H1 (cell line): ENCODE measurements around the gene DHRS7B.
"Not testable (repeated sequence)": the region's sequence is repeated elsewhere in the genome, so short reads cannot be mapped to it uniquely, and the experiment has no call there.

Source experiments
- PHF8 ChIP-seq: fragments of 200-600 bp; sonication (generic); conservative IDR thresholded peaks from 2 replicates; pipeline ENCODE4 v1.7.1; 2012; ENCODE audit warnings: low read depth, mild to moderate bottlenecking, inconsistent platforms, low read length, moderate library complexity
- POLR2AphosphoS5 ChIP-seq: IDR thresholded peaks from 2 replicates; pipeline ENCODE4 v1.6.1; 2011; ENCODE audit warnings: low read depth, low read length
- RAD21 ChIP-seq, 2 experiments: IDR thresholded peaks in 1 of 2; conservative IDR thresholded peaks in 1 of 2; 2 replicates each; pipeline ENCODE4 v1.6.1; 2011; ENCODE audit warnings: low read depth in 2 of 2, low read length in 2 of 2, improper control_type of control experiment in 1 of 2, inconsistent platforms in 1 of 2, mild to moderate bottlenecking in 1 of 2, moderate library complexity in 1 of 2
- YY1 ChIP-seq: IDR thresholded peaks from 2 replicates; pipeline ENCODE4 v1.6.1; 2011; ENCODE audit warnings: low read depth, mild to moderate bottlenecking, low read length

GRCh38 chr17:21114791-21115190, 12.0 kb upstream of the DHRS7B start:
- TF ChIP-seq YY1; PHF8; RAD21 (IDR thresholded peaks at IDR 0.05 in 1 of 2, conservative IDR thresholded peaks at IDR 0.05 in 1 of 2; ENCODE audit: low read depth in 2 of 2, low read length in 2 of 2); POLR2AphosphoS5: not testable (repeated sequence)
